H9 (cell line): ENCODE measurements around the gene ACADSB. TPM values are rescaled to one million over a fixed set of nuclear protein-coding genes. Genes with fewer than 3 reads are reported as not detected.

Experiments
- DNase-seq: peaks from one replicate; pipeline ENCODE4 v3.0.0-alpha.2; 2017
- H2AFZ ChIP-seq: one replicate; pipeline ENCODE4 v1.6.1; 2013; ENCODE audit warnings: mild to moderate bottlenecking, low read length, control low read depth, moderate library complexity
- H2AK5ac ChIP-seq: 2 replicates; pipeline ENCODE4 v1.6.1; 2013; ENCODE audit warnings: low read length, control low read depth, mixed read lengths; ENCODE audit not compliant: insufficient read length
- H2BK120ac ChIP-seq: one replicate; pipeline ENCODE4 v1.6.1; 2013; ENCODE audit warnings: low read depth, mild to moderate bottlenecking, low read length, control low read depth, inconsistent platforms; ENCODE audit not compliant: poor library complexity, severe bottlenecking
- H2BK12ac ChIP-seq: 2 replicates; pipeline ENCODE4 v1.6.1; 2013; ENCODE audit warnings: low read length, control low read depth, mixed read lengths, low read depth; ENCODE audit not compliant: insufficient read length
- H2BK15ac ChIP-seq: 2 replicates; pipeline ENCODE4 v1.6.1; 2013; ENCODE audit warnings: low read depth, low read length, control low read depth
- H2BK20ac ChIP-seq: one replicate; pipeline ENCODE4 v1.6.1; 2013; ENCODE audit warnings: low read depth, mild to moderate bottlenecking, low read length, control low read depth, inconsistent platforms; ENCODE audit not compliant: poor library complexity, severe bottlenecking
- H2BK5ac ChIP-seq: 2 replicates; pipeline ENCODE4 v1.6.1; 2013; ENCODE audit warnings: low read length, control low read depth, mixed read lengths; ENCODE audit not compliant: insufficient read length
- H3K14ac ChIP-seq: 2 replicates; pipeline ENCODE4 v1.6.1; 2013; ENCODE audit warnings: low read length, control low read depth; ENCODE audit not compliant: insufficient read depth
- H3K18ac ChIP-seq: 2 replicates; pipeline ENCODE4 v1.6.1; 2013; ENCODE audit warnings: low read depth, mild to moderate bottlenecking, mixed read lengths, low read length, control low read depth; ENCODE audit not compliant: insufficient read length
- H3K23ac ChIP-seq: 2 replicates; pipeline ENCODE4 v1.6.1; 2013; ENCODE audit warnings: low read length, control low read depth, mixed read lengths, low read depth; ENCODE audit not compliant: insufficient read length
- H3K23me2 ChIP-seq: 2 replicates; pipeline ENCODE4 v1.6.1; 2013; ENCODE audit warnings: low read depth, mild to moderate bottlenecking, mixed read lengths, low read length, control low read depth; ENCODE audit not compliant: insufficient read length, poor library complexity, severe bottlenecking
- H3K27ac ChIP-seq: 2 replicates; pipeline ENCODE4 v1.5.1; 2013; ENCODE audit warnings: low read length, control low read depth, mixed read lengths, low read depth; ENCODE audit not compliant: insufficient read length
- H3K27me3 ChIP-seq: 2 replicates; pipeline ENCODE4 v1.6.1; 2013; ENCODE audit warnings: low read length, control low read depth, inconsistent platforms; ENCODE audit not compliant: insufficient read depth
- H3K4ac ChIP-seq: 2 replicates; pipeline ENCODE4 v1.6.1; 2013; ENCODE audit warnings: low read depth, mild to moderate bottlenecking, control low read depth, inconsistent platforms, low read length, moderate library complexity
- H3K4me1 ChIP-seq: 2 replicates; pipeline ENCODE4 v1.6.1; 2013; ENCODE audit warnings: low read length, control low read depth, inconsistent platforms; ENCODE audit not compliant: insufficient read depth
- H3K4me2 ChIP-seq: 2 replicates; pipeline ENCODE4 v1.6.1; 2013; ENCODE audit warnings: low read length, control low read depth, mixed read lengths; ENCODE audit not compliant: insufficient read length, insufficient read depth
- H3K56ac ChIP-seq: 2 replicates; pipeline ENCODE4 v1.6.1; 2013; ENCODE audit warnings: low read depth, mild to moderate bottlenecking, mixed read lengths, low read length, control low read depth; ENCODE audit not compliant: insufficient read length
- H3K79me1 ChIP-seq: 2 replicates; pipeline ENCODE4 v1.6.1; 2013; ENCODE audit warnings: low read depth, mild to moderate bottlenecking, moderate library complexity, low read length, control low read depth, inconsistent platforms; ENCODE audit not compliant: insufficient read depth, poor library complexity, severe bottlenecking
- H3K79me2 ChIP-seq: 2 replicates; pipeline ENCODE4 v1.6.1; 2013; ENCODE audit warnings: low read length, control low read depth, inconsistent platforms; ENCODE audit not compliant: insufficient read depth
- H3K9ac ChIP-seq: 2 replicates; pipeline ENCODE4 v1.6.1; 2013; ENCODE audit warnings: low read length, control low read depth, mixed read lengths; ENCODE audit not compliant: insufficient read length; ENCODE audit errors: extremely low read depth
- H3K9me3 ChIP-seq: one replicate; pipeline ENCODE4 v1.6.1; 2013; ENCODE audit warnings: low read depth, low read length, inconsistent platforms; ENCODE audit not compliant: control insufficient read depth
- H3T11ph ChIP-seq: one replicate; pipeline ENCODE4 v1.6.1; 2013; ENCODE audit warnings: mild to moderate bottlenecking, low read length, control low read depth, inconsistent platforms
- H4K20me1 ChIP-seq: one replicate; pipeline ENCODE4 v1.6.1; 2013; ENCODE audit not compliant: control insufficient read depth, insufficient read length, insufficient read depth
- H4K5ac ChIP-seq: 2 replicates; pipeline ENCODE4 v1.6.1; 2013; ENCODE audit warnings: low read depth, mild to moderate bottlenecking, mixed read lengths, low read length, control low read depth; ENCODE audit not compliant: insufficient read length
- H4K8ac ChIP-seq: replicated peaks from 2 replicates; pipeline ENCODE4 v1.6.1; 2013; ENCODE audit warnings: low read length, control low read depth, mixed read lengths, low read depth; ENCODE audit not compliant: insufficient read length
- H4K91ac ChIP-seq: 2 replicates; pipeline ENCODE4 v1.6.1; 2013; ENCODE audit warnings: low read depth, mild to moderate bottlenecking, moderate library complexity, mixed read lengths, low read length, control low read depth; ENCODE audit not compliant: insufficient read length
- H3K27ac Mint-ChIP-seq, 3 experiments: 2 replicates in 2 of 3; 3 replicates in 1 of 3; pipeline ENCODE4 v1.8.0; 2020 to 2021; ENCODE audit warnings: mixed read lengths in 3 of 3, mild to moderate bottlenecking in 1 of 3, moderate library complexity in 1 of 3
- H3K27me3 Mint-ChIP-seq: 2 replicates; pipeline ENCODE4 v1.8.0; 2021; ENCODE audit warnings: low read depth, mild to moderate bottlenecking, moderate library complexity, mixed read lengths
- H3K36me3 Mint-ChIP-seq, 3 experiments: 2 replicates in 2 of 3; 3 replicates in 1 of 3; pipeline ENCODE4 v1.8.0; 2020 to 2021; ENCODE audit warnings: low read depth in 3 of 3, mixed read lengths in 3 of 3; ENCODE audit not compliant: insufficient read depth in 1 of 3
- H3K4me1 Mint-ChIP-seq, 2 experiments: 2 replicates each; pipeline ENCODE4 v1.8.0; 2020; ENCODE audit warnings: mixed read lengths in 2 of 2
- H3K4me3 Mint-ChIP-seq, 2 experiments: 2 replicates in 1 of 2; 3 replicates in 1 of 2; pipeline ENCODE4 v1.8.0; 2020 to 2021; ENCODE audit warnings: mild to moderate bottlenecking in 2 of 2, mixed read lengths in 2 of 2, moderate library complexity in 1 of 2
- H3K9me3 Mint-ChIP-seq, 2 experiments: 2 replicates in 1 of 2; 3 replicates in 1 of 2; pipeline ENCODE4 v1.8.0; 2020; ENCODE audit warnings: mild to moderate bottlenecking in 2 of 2, mixed read lengths in 2 of 2, moderate library complexity in 1 of 2
- CTCF ChIP-seq: fragments of 200-600 bp; sonication (generic); conservative IDR thresholded peaks from 3 replicates; pipeline ENCODE4 v1.8.0; 2021; ENCODE audit warnings: antibody characterized with exemption, mild to moderate bottlenecking
- WGBS: extraction: QIAGEN DNeasy Blood & Tissue Kit; methylation state at CpG from one replicate; pipeline ENCODE4 v1.1.7; 2013; ENCODE audit warnings: missing lambda C conversion rate, low lambda C conversion rate, mixed read lengths; ENCODE audit not compliant: insufficient read length; ENCODE audit errors: extremely low coverage; 5-methylcytosine and 5-hydroxymethylcytosine counted together
- total RNA-seq: library from RNA; stranded (reverse); gene quantifications from 2 replicates; pipeline ENCODE4 v1.2.1, GENCODE V29; 2021

ACADSB gene
- total RNA-seq, 1 experiment from 2014 or later, result 35.1 TPM

- H3K27me3 Mint-ChIP-seq, result peaks cover 28% of the 10 kb centered on the region
Measured at GRCh38 chr10:123013456-123014419, 4.9 kb downstream of the ACADSB start.

More at GRCh38 chr10:123013456-123014419, 4.9 kb downstream of the ACADSB start:
- Histone ChIP-seq H3K79me1 (no peaks in the 10 kb centered on the region), H2BK20ac (no peak overlapping the region), H4K5ac (no peak overlapping the region), H3K27me3 (peaks cover 16% of the 10 kb centered on the region; the same call in 1 of the 2 replicates), H3K79me2 (no peaks in the 10 kb centered on the region), H3K18ac (no peak overlapping the region), H3K9me3 (no peaks in the 10 kb centered on the region), H2AFZ (no peak overlapping the region), H3T11ph (no peak overlapping the region), H3K9ac (no peak overlapping the region), H3K23me2 (peaks cover 10% of the 10 kb centered on the region), H3K4me2 (no peak overlapping the region), H4K8ac (no peak overlapping the region), H3K14ac (no peak overlapping the region), H3K23ac (no peak overlapping the region), H3K27ac (no peak overlapping the region), H2BK5ac (no peak overlapping the region), H3K4ac (no peak overlapping the region), H3K4me1 (peaks cover 8% of the 10 kb centered on the region; the same call in 1 of the 2 replicates), H2BK120ac (no peak overlapping the region), H2BK15ac (no peak overlapping the region), H4K91ac (no peak overlapping the region), H2BK12ac (no peak overlapping the region), H4K20me1 (no peaks in the 10 kb centered on the region), H2AK5ac (no peak overlapping the region), H3K56ac (no peak overlapping the region)
- Mint-ChIP-seq H3K27ac (no peak overlapping the region), H3K4me3 (no peak overlapping the region), H3K4me1 (peaks cover 52 to 54% of the 10 kb centered on the region in 2 experiments), H3K9me3 (peaks cover 4 to 9% of the 10 kb centered on the region in 2 experiments; a peak in 4 of 5 replicates), H3K36me3 (peaks cover 21 to 38% (median 26%) of the 10 kb centered on the region in 3 experiments)
- no CpG with 5 or more reads among the region's 43 CpGs for WGBS
- DNase-seq, result no peak
- TF ChIP-seq CTCF, result no peak
